ENCODE data around the gene PLEKHA7.

DNA sequence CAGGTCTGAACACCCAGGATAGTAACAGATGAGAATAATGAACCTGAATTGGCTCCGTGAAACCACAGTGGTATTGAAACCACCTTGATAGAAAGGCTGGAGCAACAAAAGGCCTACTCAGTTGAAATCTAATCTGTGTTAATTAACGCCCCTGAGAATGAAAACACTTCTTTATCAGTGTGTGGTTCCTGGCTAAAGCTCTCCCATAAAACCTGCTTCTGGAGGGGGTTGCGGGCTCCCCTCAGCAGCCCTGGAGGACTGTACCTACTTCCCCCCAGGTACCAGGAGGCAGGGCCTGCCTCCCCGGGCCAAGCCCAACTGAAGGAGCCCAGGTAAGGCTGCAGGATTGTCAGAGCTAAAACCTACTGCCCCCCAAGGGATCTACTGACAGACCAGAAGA, 54.6 kb downstream of the PLEKHA7 start:
- TF ChIP-seq, protein P1, sequence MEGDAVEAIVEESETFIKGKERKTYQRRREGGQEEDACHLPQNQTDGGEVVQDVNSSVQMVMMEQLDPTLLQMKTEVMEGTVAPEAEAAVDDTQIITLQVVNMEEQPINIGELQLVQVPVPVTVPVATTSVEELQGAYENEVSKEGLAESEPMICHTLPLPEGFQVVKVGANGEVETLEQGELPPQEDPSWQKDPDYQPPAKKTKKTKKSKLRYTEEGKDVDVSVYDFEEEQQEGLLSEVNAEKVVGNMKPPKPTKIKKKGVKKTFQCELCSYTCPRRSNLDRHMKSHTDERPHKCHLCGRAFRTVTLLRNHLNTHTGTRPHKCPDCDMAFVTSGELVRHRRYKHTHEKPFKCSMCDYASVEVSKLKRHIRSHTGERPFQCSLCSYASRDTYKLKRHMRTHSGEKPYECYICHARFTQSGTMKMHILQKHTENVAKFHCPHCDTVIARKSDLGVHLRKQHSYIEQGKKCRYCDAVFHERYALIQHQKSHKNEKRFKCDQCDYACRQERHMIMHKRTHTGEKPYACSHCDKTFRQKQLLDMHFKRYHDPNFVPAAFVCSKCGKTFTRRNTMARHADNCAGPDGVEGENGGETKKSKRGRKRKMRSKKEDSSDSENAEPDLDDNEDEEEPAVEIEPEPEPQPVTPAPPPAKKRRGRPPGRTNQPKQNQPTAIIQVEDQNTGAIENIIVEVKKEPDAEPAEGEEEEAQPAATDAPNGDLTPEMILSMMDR (IDR thresholded peaks at IDR 0.05; ENCODE audit: low read depth, low read length, poor library complexity, severe bottlenecking) = no peak
- no peak for TF ChIP-seq EZH2phosphoT487 (IDR thresholded peaks at IDR 0.05; ENCODE audit: borderline replicate concordance, low read length)

Data from DOHH2 (cell line).